A549 (cell line): Measurements from ENCODE around the gene RABL6. TPM values are rescaled to one million over a fixed set of nuclear protein-coding genes. Genes with fewer than 3 reads are reported as not detected.
"Not testable (repeated sequence)": the region's sequence is repeated elsewhere in the genome, so short reads cannot be mapped to it uniquely, and the experiment has no call there.

Experiments used
- ATAC-seq, 2 experiments: fragments of 200-7000 bp in 1 of 2; fragments of >200 bp in 1 of 2; cut with Nextera tagmentation in 1 of 2; cut with Tn5 transposase in 1 of 2; 3 replicates each; pipeline versions ENCODE4 v1.8.0 to v1.9.1; 2018 to 2020; ENCODE audit warnings: mild to moderate bottlenecking in 1 of 2, moderate library complexity in 1 of 2
- CTCF ChIA-PET: fragments of 300-600 bp; sonication (Branson Sonifier 250); formaldehyde crosslinking; extraction: SDS; loops from one replicate; lab custom pipeline; 2021; ENCODE audit warnings: antibody characterized with exemption, inconsistent platforms; lab: Yijun Ruan, JAX
- POLR2A ChIA-PET: fragments of 350-600 bp; formaldehyde crosslinking; extraction: SDS; loops from one replicate; lab custom pipeline; 2021; ENCODE audit warnings: antibody characterized with exemption, inconsistent platforms; lab: Yijun Ruan, JAX
- DNase-seq, 2 experiments: peaks; one replicate each; pipeline versions ENCODE4 v3.0.0 to v3.0.0-alpha.2; 2011 to 2016; ENCODE audit warnings: low read depth in 1 of 2, low spot score in 1 of 2
- FAIRE-seq: peaks from 2 replicates; lab custom pipeline; 2011; peaks lifted over from hg19 to GRCh38; lab: Jason Lieb, UNC
- H3K27ac ChIP-seq, 2 experiments: fragments of >200 bp; sonication (Bioruptor Twin); formaldehyde crosslinking; 3 replicates each; pipeline ENCODE4 v1.5.1; 2016 to 2017
- H3K4me1 ChIP-seq: fragments of >200 bp; sonication (Bioruptor Twin); formaldehyde crosslinking; 3 replicates; pipeline ENCODE4 v1.6.1; 2016
- H3K4me2 ChIP-seq: fragments of >200 bp; sonication (Bioruptor Twin); formaldehyde crosslinking; 3 replicates; pipeline ENCODE4 v1.6.1; 2016
- H3K4me3 ChIP-seq: fragments of >200 bp; sonication (Bioruptor Twin); formaldehyde crosslinking; 3 replicates; pipeline ENCODE4 v1.5.1; 2016
- H3K9me3 ChIP-seq: fragments of >200 bp; sonication (Bioruptor Twin); formaldehyde crosslinking; 3 replicates; pipeline ENCODE4 v1.6.1; 2016
- CBX2 ChIP-seq: fragments of 200-600 bp; sonication (generic); IDR thresholded peaks from 2 replicates; pipeline ENCODE4 v1.6.1; 2016; ENCODE audit warnings: low read depth, mild to moderate bottlenecking, borderline replicate concordance
- FOSB ChIP-seq: fragments of 250-450 bp; sonication (Bioruptor Pico); IDR thresholded peaks from 2 replicates; pipeline ENCODE4 v1.5.0; 2020; ENCODE audit warnings: mild to moderate bottlenecking, moderate library complexity
- FOSL2 ChIP-seq, 2 experiments: fragments of 450-650 bp in 1 of 2; fragments of >200 bp in 1 of 2; sonication (Bioruptor Twin) in 1 of 2; formaldehyde crosslinking; IDR thresholded peaks; 2 replicates each; pipeline versions ENCODE4 v1.5.0 to v1.6.1; 2016 to 2020; ENCODE audit warnings: mild to moderate bottlenecking in 1 of 2, moderate library complexity in 1 of 2
- FOXS1 ChIP-seq: fragments of 250-450 bp; sonication (Bioruptor Pico); IDR thresholded peaks from 2 replicates; pipeline ENCODE4 v1.5.0; 2020; ENCODE audit warnings: mild to moderate bottlenecking, moderate library complexity
- HEYL ChIP-seq: fragments of 250-450 bp; sonication (Bioruptor Pico); IDR thresholded peaks from 2 replicates; pipeline ENCODE4 v1.8.0; 2021; ENCODE audit warnings: mild to moderate bottlenecking, moderate library complexity
- HOXB13 ChIP-seq: fragments of 250-450 bp; sonication (Bioruptor Pico); IDR thresholded peaks from 2 replicates; pipeline ENCODE4 v1.5.0; 2020; ENCODE audit warnings: low read depth, mild to moderate bottlenecking, moderate library complexity
- MYC ChIP-seq: IDR thresholded peaks from 2 replicates; pipeline ENCODE4 v1.6.1; 2012; ENCODE audit warnings: mild to moderate bottlenecking, inconsistent platforms, low read length, improper control_type of control experiment, borderline replicate concordance
- POLR2AphosphoS2 ChIP-seq: conservative IDR thresholded peaks from 2 replicates; pipeline ENCODE4 v1.6.1; 2012; ENCODE audit warnings: low read length, improper control_type of control experiment, inconsistent platforms
- RAD21 ChIP-seq, 2 experiments: fragments of >200 bp in 1 of 2; sonication (Bioruptor Twin) in 1 of 2; formaldehyde crosslinking in 1 of 2; IDR thresholded peaks in 1 of 2; conservative IDR thresholded peaks in 1 of 2; 2 replicates in 1 of 2; 3 replicates in 1 of 2; pipeline ENCODE4 v1.6.1; 2012 to 2018; ENCODE audit warnings: inconsistent platforms in 1 of 2
- RCOR1 ChIP-seq: fragments of 150-350 bp; IDR thresholded peaks from 2 replicates; pipeline ENCODE4 v1.6.1; 2014; ENCODE audit warnings: antibody characterized with exemption, low read length, low read depth
- SMC3 ChIP-seq: fragments of >200 bp; sonication (Bioruptor Twin); formaldehyde crosslinking; IDR thresholded peaks from 3 replicates; pipeline ENCODE4 v1.6.1; 2018; ENCODE audit warnings: inconsistent platforms
- ZC3H11A ChIP-seq: fragments of 450-650 bp; IDR thresholded peaks from 2 replicates; pipeline ENCODE4 v1.6.1; 2014; ENCODE audit warnings: antibody characterized with exemption, mild to moderate bottlenecking
- WGBS: methylation state at CpG from one replicate; pipeline ENCODE4 v1.1.6; 2017; ENCODE audit errors: missing lambda C conversion rate; 5-methylcytosine and 5-hydroxymethylcytosine counted together
- polyA plus RNA-seq, 4 experiments: library from polyadenylated mRNA; depleted of rRNA in 3 of 4; stranded (reverse); fragments of >200 nt; fragmentation: RNase III in 1 of 4; extraction: RNeasy Plus Mini Kit Qiagen cat#74134 plus additional on column Dnase treatment in 1 of 4; gene quantifications; 2 replicates in 3 of 4; 3 replicates in 1 of 4; pipeline ENCODE4 v1.2.3, GENCODE V29; 2011 to 2017
- TF ChIP-seq, protein P1 (sequence below): fragments of >200 bp; sonication (Bioruptor Twin); formaldehyde crosslinking; IDR thresholded peaks from 3 replicates; pipeline ENCODE4 v1.5.1; 2016
- TF ChIP-seq, protein P2 (sequence below): fragments of >200 bp; sonication (Bioruptor Twin); formaldehyde crosslinking; IDR thresholded peaks from 3 replicates; pipeline ENCODE4 v1.6.1; 2016
- TF ChIP-seq, protein P3 (sequence below): fragments of 200-600 bp; sonication (generic); IDR thresholded peaks from 2 replicates; pipeline ENCODE4 v1.6.1; 2016; ENCODE audit warnings: antibody characterized with exemption, mild to moderate bottlenecking, moderate library complexity
- TF ChIP-seq, protein P4 (sequence below): fragments of 150-350 bp; IDR thresholded peaks from 2 replicates; pipeline ENCODE4 v1.6.1; 2014; ENCODE audit warnings: low read depth, mild to moderate bottlenecking, low read length
- TF ChIP-seq, protein P5 (sequence below): fragments of 450-650 bp; IDR thresholded peaks from 2 replicates; pipeline ENCODE4 v1.6.1; 2014; ENCODE audit warnings: antibody characterized with exemption

RABL6 gene
- polyA plus RNA-seq, 2 of the 4 experiments (the other 2 are of a cell fraction): 46.8 to 71.4 TPM

DNA sequence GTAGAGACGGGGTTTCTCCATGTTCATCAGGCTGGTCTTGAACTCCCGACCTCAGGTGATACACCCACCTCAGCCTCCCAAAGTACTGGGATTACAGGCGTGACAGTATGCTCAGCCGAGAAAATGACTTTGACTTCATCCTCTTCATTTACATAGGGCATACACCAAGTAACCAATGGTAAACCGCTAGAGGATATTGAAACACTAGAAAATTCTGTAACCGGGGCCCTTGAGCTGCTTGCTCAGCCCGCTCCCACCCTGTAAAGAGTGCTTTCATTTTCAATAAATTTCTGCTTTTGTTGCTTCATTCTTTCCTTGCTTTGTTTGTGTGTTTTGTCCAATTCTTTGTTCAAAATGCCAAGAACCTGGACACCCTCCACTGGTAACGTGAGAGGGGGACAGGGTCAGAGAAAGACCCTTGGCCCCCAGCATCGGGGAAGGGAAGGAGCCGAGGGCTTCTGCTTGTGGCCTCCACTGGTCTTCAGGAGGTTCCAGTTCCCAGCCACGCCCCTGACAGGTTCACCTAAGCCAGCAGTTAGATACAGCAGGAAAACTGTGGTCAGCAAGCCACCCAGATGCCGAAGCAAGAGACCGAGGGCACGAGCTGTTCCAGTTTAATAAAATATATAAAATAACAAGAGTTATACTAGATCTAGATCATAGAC is 41.9 kb upstream of the RABL6 start:
- H3K4me1 ChIP-seq: peaks cover 20% of the 10 kb centered on the region
- FAIRE-seq, ATAC-seq, H3K4me2 ChIP-seq, H3K9me3 ChIP-seq, POLR2A ChIA-PET, H3K4me3 ChIP-seq, H3K27ac ChIP-seq, DNase-seq: not testable (repeated sequence)
- CTCF ChIA-PET: interaction anchor here (0.8 to 28.0 kb wide), 11 partner anchors 1 to 302 kb away, joined by 3 to 625 read pairs (median 4); partner anchors contain the start of genes LCN15, LCN8 and TMEM141
- 76% methylated on average over 14 of the region's 14 CpGs for WGBS

DNA sequence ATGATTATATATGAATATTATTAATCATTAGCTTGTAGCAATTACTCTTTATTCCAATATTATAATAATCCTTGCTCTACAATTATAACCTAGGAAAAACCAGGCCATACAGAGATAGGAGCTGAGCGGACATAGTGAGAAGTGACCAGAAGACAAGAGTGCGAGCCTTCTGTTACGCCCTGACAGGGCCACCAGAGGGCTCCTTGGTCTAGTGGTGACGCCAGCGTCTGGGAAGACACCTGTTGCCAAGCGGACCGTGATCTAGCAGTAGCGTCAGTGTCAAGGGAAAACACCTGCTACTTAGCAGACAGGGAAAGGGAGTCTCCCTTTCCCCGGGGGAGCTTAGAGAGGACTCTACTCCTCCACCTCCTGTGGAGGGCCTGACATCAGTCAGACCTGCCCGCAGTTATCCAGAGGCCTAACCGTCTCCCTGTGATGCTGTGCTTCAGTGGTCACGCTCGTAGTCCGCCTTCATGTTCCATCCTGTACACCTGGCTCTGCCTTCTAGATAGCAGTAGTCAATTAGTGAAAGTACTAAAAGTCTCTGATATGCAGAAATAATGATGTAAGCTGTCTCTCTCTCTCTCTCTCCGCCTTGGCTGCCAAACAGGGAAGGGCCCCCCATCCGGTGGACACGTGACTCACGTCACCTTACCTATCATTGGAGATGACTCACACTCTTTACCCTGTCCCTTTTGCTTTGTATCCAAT is 41.2 kb upstream of the RABL6 start:
- H3K4me2 ChIP-seq; H3K9me3 ChIP-seq; FAIRE-seq; POLR2A ChIA-PET; ATAC-seq; H3K27ac ChIP-seq; H3K4me3 ChIP-seq; TF ChIP-seq FOSL2 (IDR thresholded peaks at IDR 0.05): not testable (repeated sequence)
- H3K4me1 ChIP-seq: peaks cover 16% of the 10 kb centered on the region; the same call in 2 of the 3 replicates
- CTCF ChIA-PET: interaction anchor here (0.8 to 28.0 kb wide), 14 partner anchors 0 to 301 kb away, joined by 3 to 625 read pairs (median 4); partner anchors contain the start of genes LCN15, LCN8 and TMEM141
- TF ChIP-seq FOSL2 (CRISPR knock-in tag; IDR thresholded peaks at IDR 0.05): peak; percentile 48
- TF ChIP-seq, protein P1, sequence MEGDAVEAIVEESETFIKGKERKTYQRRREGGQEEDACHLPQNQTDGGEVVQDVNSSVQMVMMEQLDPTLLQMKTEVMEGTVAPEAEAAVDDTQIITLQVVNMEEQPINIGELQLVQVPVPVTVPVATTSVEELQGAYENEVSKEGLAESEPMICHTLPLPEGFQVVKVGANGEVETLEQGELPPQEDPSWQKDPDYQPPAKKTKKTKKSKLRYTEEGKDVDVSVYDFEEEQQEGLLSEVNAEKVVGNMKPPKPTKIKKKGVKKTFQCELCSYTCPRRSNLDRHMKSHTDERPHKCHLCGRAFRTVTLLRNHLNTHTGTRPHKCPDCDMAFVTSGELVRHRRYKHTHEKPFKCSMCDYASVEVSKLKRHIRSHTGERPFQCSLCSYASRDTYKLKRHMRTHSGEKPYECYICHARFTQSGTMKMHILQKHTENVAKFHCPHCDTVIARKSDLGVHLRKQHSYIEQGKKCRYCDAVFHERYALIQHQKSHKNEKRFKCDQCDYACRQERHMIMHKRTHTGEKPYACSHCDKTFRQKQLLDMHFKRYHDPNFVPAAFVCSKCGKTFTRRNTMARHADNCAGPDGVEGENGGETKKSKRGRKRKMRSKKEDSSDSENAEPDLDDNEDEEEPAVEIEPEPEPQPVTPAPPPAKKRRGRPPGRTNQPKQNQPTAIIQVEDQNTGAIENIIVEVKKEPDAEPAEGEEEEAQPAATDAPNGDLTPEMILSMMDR: peak; percentile 26; the same call in 1 of the 3 replicates
- DNase-seq: peak in 1 of 2 experiments; percentile 79
- WGBS: 34% methylated on average over 18 of the region's 18 CpGs

DNA sequence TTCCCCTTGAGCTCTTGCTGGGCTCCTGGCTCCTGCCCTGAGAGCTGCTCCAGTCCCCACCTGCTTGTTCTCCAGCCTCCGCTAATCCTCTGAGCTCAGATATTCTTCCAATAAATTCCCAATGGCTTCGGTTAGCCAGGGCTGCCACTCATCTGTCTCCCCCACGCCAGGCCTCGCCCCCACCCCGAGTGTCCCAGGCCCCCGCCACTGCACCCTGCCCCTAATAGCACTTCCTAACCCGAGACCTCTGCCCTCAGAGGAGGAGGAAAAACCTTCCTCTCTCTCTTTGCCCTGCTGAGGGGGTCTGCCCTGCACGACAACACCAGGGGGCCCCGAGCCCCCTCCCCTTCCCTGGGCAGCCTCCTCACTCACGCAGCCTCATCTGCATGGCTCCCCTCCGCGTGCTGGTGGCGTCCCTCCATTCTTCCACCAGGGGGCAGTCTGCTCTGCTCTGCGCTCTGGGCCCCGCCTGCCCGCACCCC is 38.0 kb upstream of the RABL6 start:
- H3K4me3 ChIP-seq: peak overlapping the region; percentile 31
- POLR2A ChIA-PET: no interaction called here
- FAIRE-seq: no peak
- CTCF ChIA-PET: interaction anchor here (0.5 to 28.0 kb wide), 12 partner anchors 3 to 441 kb away, joined by 3 to 625 read pairs (median 3); partner anchors contain the start of genes LCN15, LCN8 and TMEM141
- peak overlapping the region; percentile 93 for H3K4me2 ChIP-seq
- 0 out of 3 replicates have a peak, but pooled peaks cover 8% of the 10 kb centered on the region for H3K4me1 ChIP-seq
- DNase-seq: peak; percentile 58 to 72
- peaks cover 11% of the 10 kb centered on the region; the same call in 2 of the 3 replicates for H3K9me3 ChIP-seq
- ATAC-seq: peak; percentile 87 to 89
- 0% methylated on average over 3 of the region's 16 CpGs for WGBS
- H3K27ac ChIP-seq: peak overlapping the region; percentile 54 to 85; a peak in 5 of 6 replicates
- TF ChIP-seq HOXB13 (CRISPR knock-in tag) (no peak), CBX2 (no peak), FOSB (CRISPR knock-in tag) (no peak), ZC3H11A (no peak), MYC (peak; percentile 17; the same call in 1 of the 2 replicates), SMC3 (peak; percentile 24; the same call in 1 of the 3 replicates), FOXS1 (CRISPR knock-in tag) (no peak), FOSL2 (IDR thresholded peaks at IDR 0.05) (no peak), FOSL2 (CRISPR knock-in tag; IDR thresholded peaks at IDR 0.05) (no peak), HEYL (CRISPR knock-in tag) (no peak), POLR2AphosphoS2 (no peak), RCOR1 (no peak), RAD21 (conservative IDR thresholded peaks at IDR 0.05 in 1 of 2, IDR thresholded peaks at IDR 0.05 in 1 of 2) (peak in 1 of 2 experiments; percentile 34; a peak in 3 of 5 replicates)
- TF ChIP-seq, protein P2, sequence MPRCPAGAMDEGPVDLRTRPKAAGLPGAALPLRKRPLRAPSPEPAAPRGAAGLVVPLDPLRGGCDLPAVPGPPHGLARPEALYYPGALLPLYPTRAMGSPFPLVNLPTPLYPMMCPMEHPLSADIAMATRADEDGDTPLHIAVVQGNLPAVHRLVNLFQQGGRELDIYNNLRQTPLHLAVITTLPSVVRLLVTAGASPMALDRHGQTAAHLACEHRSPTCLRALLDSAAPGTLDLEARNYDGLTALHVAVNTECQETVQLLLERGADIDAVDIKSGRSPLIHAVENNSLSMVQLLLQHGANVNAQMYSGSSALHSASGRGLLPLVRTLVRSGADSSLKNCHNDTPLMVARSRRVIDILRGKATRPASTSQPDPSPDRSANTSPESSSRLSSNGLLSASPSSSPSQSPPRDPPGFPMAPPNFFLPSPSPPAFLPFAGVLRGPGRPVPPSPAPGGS: no peak
- TF ChIP-seq, protein P3, sequence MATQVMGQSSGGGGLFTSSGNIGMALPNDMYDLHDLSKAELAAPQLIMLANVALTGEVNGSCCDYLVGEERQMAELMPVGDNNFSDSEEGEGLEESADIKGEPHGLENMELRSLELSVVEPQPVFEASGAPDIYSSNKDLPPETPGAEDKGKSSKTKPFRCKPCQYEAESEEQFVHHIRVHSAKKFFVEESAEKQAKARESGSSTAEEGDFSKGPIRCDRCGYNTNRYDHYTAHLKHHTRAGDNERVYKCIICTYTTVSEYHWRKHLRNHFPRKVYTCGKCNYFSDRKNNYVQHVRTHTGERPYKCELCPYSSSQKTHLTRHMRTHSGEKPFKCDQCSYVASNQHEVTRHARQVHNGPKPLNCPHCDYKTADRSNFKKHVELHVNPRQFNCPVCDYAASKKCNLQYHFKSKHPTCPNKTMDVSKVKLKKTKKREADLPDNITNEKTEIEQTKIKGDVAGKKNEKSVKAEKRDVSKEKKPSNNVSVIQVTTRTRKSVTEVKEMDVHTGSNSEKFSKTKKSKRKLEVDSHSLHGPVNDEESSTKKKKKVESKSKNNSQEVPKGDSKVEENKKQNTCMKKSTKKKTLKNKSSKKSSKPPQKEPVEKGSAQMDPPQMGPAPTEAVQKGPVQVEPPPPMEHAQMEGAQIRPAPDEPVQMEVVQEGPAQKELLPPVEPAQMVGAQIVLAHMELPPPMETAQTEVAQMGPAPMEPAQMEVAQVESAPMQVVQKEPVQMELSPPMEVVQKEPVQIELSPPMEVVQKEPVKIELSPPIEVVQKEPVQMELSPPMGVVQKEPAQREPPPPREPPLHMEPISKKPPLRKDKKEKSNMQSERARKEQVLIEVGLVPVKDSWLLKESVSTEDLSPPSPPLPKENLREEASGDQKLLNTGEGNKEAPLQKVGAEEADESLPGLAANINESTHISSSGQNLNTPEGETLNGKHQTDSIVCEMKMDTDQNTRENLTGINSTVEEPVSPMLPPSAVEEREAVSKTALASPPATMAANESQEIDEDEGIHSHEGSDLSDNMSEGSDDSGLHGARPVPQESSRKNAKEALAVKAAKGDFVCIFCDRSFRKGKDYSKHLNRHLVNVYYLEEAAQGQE: no peak
- TF ChIP-seq, protein P4, sequence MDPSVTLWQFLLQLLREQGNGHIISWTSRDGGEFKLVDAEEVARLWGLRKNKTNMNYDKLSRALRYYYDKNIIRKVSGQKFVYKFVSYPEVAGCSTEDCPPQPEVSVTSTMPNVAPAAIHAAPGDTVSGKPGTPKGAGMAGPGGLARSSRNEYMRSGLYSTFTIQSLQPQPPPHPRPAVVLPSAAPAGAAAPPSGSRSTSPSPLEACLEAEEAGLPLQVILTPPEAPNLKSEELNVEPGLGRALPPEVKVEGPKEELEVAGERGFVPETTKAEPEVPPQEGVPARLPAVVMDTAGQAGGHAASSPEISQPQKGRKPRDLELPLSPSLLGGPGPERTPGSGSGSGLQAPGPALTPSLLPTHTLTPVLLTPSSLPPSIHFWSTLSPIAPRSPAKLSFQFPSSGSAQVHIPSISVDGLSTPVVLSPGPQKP: no peak
- TF ChIP-seq, protein P5, sequence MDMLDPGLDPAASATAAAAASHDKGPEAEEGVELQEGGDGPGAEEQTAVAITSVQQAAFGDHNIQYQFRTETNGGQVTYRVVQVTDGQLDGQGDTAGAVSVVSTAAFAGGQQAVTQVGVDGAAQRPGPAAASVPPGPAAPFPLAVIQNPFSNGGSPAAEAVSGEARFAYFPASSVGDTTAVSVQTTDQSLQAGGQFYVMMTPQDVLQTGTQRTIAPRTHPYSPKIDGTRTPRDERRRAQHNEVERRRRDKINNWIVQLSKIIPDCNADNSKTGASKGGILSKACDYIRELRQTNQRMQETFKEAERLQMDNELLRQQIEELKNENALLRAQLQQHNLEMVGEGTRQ: no peak
